ENCODE measurements around the gene CLCN7.

The CLCN7 gene

DNA sequence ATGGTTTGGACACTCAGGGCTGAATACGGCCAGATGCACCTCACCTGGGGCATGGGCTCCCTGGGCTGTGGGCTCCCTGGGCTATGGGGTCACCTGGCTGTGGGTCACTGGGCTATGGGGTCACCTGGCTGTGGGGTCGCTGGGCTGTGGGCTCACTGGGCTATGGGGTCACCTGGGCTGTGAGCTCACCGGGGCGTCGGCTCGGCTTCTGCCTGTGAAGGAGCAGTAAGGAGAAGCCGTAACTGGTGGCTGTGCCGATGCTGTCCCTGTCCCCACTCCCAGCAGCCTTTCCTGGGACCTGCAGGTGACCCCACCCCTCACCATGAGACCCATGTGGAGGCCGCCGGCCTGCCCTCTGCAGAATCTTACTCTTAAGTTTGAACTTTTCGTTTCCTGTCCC is 45.8 kb downstream of the CLCN7 start:
- DNase-seq, result no peak

DNA sequence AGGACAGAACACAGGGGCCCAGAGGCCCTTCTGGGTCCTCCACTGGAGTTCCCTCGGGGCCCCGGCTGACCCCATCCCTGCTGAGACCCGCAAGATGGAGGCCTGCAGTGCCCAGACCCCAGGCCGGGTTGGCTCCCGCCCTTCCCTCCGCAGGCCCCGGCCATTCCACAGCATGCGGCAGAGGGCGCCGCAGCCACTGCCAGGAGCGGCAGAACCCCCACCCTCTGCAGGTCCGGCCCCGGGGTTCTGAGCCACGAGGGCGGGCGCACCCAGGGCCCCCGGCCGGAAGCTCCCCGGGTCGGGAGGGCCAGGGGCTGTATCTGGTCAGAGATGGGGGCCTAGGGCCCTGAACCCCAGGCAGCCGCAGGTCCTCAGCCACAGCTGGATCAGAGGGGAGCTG is 46.3 kb downstream of the CLCN7 start:
- DNase-seq, result no peak

DNA sequence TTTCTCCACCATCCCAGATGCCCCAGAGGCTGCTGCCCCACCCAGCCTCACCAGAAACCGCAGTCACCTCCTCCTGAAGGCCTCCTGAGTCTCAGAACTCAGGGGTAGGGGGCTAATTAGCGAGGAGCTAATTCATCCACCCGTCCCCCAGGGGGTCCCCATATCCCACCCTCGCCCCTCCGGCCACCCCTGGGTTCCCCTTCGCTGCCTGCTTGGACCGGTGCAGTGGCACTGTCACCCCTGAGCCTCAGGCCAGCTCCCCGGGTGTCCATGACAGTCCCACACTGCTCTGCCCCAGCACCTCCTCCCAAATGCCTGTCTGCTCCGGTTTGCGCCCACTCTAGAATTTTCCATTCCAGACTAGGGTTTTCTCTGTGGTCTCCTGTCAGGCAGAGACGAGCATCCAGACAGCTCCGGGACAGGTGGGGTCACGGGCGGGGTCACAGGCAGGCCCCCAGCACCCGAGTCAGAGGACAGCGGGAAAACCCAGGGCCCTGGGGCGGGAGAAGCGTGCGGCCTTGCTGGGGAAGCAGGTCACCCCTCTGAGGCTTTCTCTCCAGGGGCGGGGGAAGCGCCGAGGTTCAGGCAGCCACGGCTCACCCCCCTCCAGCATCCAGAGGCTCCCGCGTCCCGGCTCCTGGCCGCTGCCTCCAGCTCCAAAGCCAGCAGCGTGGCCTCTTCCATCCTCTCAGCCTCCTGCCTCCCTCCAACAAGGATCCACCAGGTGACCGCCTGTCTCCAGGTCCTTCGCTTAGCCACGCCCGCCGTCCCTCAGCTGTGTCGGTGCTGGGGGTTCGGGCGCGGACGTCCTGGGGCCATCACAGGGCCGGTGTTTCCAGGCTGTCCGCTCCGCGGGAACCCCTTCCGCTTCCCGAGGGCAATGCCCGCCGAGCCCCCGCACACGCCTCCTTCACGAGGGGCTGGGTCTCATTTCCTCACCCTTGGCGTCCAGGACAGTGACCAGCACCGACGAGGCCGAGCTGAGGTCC is 47.1 kb downstream of the CLCN7 start:
- no peak for DNase-seq

DNA sequence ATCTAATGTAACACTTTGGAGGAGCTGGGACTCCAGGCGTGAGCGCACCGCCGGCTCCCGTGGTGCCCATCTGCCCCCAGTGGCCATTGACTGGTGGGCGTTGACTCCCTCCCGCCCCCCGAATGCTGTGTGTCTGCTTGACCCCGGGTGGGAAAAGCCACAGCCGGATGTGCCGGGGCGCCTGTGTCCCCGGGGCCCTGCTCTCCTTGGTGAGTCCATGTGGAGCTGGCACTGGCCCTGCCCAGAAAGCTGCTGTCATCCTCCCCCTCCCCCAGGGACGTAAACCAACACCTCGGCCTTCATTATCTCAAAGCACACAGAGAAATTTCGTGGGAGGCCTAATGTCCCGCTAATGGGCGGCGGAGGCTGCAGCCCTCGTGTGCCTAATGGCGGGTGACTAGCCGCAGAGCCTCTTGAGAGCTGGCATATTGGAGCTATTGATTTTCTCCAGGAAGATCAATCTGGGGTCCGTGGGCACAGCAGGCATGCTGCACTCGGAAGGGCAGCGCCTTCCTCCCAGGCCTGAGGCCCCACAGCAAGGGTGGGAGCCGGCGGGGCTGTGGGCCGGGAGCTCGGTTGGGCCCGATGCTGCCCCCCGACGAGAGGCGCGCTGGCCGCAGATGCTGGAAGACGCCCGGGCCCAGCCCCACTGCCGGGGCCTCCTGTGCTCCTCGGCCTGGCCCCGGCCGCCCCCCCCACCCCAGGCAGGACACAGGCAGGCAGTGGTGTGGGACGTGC is 47.9 kb downstream of the CLCN7 start:
- peak in 1 of 2 experiments; percentile 40 for DNase-seq

DNA sequence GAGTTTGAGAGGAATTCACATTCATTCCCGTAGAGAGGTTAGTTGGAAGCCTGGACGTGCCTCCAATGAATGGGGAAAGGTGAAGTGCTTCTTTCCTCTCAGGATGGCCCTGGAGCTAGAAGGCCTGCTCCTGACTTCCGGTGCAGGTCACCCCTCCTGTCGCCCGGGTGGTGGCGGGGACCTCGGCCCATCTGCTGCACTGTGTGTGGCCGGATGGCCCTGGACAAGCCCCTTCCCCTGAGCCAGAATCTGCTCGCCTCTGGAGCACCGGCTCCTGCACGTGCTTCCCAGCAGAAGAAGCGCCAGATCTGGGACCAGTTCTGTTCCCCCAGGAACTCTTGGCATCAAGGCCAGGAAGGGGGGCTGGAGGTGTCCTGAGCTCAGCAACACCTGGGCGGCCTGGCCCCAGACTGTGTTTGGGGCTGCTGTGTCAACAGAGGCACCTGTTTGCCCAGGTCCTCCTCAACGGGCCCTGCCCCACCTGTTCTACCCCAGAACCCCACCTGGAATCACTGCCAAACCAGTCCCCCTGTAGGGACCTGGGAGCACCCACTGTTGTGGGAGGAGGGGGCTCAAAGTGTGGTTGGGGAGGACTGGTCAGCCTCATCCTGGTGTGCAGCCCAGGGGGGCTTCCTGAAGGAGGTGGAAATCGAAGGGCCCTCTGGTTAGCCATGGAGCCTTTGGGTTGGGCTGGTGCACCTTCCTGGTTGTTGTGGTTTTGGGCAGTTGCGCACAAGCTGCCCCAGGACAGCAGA is 49.0 kb downstream of the CLCN7 start:
- no peak for DNase-seq

DNA sequence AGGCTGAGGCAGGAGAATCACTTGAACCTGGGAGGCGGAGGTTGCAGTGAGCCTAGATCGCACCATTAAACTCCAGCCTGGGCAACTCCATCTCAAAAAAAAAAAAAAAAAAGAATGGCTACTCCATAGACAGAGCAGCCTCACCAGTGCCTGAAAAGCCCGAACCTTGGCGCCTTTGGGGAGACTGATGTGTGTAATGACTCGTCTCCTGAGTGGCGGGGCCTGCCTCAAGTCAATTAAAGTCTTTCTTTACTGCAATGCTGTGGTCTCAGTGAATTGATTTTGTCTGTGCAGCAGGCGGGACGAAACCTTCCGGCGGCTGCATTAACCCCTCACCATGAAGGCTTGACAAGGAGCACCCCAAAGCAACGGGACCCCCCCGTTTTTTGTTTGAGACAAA is 50.8 kb downstream of the CLCN7 start:
- DNase-seq, result no peak

DNA sequence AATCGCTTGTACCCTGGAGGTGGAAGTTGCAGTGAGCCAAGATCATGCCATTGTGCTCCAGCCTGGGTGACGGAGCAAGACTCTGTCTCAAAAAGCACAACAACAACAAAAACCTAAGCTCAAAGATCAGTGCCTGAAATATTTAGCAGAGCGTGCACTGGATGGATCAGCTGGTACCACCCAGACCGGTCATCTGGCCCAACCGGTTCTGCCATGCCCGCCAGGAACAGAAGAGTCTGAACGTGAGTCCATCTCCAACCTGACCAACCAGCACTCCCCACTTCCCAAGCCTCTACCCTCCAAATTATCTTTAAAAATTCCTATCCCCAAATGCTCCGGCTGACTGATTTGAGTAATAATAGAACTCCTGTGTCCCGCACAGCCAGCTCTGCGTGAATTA is 52.8 kb downstream of the CLCN7 start:
- no peak for DNase-seq

DNA sequence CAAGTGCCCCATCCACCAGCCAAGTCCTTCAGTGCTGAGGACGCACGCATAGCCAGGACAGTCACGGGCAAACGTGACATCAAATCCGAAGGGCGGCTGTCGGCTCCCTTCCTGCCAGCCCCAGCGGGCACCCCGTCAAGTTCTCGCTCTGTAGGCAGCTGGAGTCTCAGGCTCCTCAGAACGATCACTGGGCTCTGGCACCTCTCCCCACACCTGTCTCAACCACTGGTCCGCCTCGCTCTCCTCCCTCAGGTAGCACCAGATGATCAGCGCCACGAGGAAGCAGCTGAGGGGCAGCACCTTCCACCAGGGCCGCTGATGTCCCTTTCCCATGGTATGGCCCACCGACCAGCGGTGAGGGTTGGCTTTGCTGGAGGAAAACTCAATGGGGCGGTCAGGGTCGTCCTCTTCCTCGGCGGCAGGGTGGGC is 54.7 kb downstream of the CLCN7 start:
- no peak for DNase-seq

DNA sequence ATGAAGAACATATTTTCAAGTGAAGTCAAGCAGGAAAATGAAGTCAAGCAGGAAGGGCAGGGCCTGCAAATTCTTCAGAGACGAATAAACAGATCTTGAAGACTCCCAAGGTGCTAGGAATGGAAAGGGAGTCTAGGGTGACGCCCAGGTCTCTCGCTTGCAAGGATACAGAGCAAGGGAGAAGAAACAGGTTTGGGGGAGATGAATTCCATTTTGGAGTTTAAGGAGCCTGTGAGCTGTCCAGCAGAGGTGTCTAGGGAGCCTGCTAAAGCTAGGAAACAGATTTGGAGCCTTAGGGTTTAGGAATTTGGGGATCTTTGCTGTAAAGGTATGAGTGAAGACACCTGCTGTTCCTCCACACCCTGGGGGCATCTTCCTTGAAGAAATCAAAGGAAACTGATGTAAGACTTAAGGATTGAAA is 58.3 kb downstream of the CLCN7 start:
- DNase-seq, result no peak

DNA sequence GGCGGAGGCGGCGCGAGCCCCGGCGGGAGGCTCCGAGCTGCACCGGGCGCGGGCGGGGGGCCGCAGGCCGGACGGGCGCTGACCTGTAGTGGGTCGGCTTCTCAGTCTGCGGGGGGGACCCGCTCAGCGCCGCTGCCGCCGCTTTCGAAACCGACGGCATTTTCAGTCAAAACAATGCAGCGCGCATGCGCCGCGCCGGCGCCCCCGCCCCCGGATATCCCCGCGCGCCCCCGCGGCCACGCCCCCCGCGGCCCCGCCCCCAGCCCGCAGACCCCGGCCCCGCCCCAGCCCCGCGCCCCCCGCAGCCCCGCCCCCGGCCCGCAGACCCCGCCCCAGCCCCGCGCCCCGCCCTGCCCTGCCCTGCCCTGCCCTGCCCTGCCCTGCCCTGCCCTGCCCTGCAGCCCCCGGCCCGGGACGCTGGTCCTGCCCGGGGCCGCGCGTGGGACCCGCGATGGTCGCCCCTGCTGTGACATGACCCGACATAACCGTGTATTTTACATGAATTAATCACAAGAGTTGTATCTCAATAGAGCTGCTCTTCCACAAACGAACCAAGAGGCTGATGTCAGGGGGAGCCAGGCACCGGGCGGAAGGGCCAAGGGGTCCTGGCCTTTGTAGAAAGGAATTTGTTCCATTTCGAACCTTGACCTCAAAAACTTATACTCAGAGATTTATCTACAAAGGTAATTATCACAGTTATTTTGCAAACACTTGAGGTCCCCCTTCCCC is 60.1 kb downstream of the CLCN7 start, which contains the start of gene UNKL:
UNKL (minus strand) TSS at position 173 of the 729 bp plus-strand sequence; CDS start at position 160, 13 bp downstream.
- peak; percentile 40 to 72 for DNase-seq

DNA sequence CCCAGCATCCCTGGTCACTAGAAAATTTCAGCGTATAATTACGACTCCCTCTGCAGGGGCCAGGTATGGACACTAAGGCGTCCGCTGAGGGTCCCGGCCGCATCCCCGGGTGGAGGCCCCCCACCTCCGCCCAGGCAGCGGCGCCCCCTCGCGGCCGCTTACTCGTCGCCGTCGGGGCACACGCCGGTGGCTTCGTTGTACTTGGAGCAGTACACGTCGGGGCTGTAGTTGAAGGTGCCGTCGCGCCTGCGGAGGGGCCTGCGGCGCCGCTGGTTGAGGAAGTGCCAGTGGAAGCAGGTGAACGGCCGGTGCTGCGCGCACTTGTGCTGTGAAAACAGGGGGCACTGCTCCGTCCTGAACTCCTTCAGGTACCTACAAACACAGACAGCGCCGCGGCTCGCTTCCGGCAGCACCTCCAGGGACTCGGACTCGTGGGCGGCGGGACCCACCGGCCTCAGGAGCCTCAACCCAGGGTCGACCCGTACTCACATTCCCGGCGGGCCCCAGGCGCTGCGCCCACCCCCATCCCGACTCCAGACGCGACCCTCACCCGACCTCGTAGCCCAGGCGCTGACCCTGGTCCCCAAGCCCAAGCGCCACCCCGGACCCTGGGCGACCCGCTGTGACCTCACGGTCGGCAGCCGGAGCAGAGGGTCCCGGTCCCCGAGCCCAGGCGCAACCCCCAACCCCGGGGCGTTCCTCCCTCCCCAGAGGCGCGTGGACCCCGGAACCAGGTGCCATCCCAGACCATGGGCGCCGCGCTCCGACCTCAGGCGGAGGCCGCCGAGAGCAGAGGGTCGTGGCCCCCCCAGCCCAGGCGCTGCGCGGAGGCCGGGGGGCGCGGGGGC is 60.9 kb downstream of the CLCN7 start:
- peak; percentile 34 to 48 for DNase-seq

DNA sequence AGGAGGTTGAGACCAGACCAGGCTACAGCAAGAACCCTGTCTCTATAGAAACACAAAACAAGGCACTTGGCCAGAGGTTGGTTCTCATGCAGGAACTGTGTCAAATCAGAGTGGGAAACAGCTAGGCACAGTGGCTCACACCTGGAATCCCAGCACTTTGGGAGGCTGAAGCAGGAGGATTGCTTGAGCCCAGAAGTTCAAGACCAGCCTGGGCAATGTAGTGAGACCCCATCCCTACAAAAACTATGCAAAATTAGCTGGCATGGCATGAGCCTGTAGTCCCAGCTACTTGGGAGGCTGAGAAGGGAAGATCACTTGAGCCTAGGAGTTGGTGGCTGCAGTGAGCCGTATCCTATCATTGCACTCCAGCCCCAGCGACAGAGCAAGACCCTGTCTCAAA is 62.0 kb downstream of the CLCN7 start:
- DNase-seq, result no peak

DNA sequence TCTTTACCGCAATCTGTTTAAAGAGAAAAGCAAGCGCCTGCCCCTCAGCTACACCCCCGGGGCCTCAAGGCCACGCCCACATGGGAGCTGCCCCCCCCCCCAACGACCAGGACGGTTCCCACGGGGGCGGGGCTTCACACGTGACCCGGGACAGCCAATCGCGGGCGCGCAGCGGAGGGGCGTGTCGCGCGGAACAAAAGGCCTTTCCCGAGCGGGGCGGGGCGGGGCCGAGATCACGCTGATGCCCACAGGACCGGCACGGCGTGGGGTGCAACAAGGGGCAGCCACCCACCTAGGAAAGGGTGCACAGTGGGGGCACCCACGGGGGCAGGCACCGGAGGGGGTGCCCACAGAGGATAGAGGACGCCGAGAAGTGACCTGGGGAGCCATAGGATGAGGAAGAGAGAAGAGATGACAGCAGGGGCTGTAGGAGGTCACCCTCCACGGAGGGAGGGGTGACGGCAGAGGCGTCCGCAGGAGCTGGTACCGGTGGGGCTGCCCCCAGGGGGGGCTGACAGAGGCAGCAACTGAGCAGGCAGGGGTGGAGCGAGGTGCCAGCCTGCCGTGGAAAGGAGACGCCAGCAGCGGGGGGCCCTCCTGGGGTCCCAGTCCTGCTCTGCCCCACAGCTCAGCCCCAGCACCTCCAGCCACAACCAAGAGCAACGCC is 66.5 kb downstream of the CLCN7 start:
- DNase-seq, result peak; percentile 81 to 92

DNA sequence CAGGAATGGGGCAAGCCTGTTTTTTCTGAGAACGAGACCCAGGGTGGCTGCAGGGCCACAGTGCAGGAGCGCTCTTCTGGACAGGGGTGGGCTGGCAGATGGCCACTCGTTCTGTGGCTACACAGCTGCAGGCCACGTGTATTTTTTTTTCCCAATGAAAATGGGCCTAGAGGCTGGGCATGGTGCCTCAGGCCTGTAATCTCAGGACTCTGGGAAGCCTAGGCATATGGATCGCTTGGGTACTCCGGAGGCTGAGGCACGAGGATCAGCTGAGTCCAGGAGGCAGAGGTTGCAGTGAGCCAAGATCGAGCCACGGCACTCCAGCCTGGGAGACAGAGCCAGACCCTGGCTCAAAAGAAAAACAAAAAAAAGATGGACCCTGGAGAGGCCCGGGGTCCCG is 67.1 kb downstream of the CLCN7 start:
- DNase-seq, result no peak

DNA sequence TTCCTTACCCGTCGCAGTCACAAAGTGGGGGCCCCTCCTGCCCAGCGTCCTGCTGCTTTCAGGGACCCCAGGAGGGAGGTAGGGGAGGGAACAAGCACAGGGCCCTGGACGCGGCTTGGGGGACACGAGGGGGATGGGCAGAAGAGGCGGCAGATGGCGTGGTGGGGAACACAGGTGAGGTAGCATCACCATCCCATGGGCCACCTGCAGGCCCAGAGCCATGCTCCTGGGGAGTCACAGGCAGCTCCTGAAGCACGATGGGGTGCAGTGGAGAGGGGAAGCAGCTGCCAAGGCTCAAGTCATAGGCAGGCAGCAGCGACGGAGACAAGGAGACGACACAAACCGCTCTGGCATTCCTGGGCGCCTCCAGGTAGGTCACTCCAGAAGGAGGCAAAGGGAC is 71.1 kb downstream of the CLCN7 start:
- no peak for DNase-seq

DNA sequence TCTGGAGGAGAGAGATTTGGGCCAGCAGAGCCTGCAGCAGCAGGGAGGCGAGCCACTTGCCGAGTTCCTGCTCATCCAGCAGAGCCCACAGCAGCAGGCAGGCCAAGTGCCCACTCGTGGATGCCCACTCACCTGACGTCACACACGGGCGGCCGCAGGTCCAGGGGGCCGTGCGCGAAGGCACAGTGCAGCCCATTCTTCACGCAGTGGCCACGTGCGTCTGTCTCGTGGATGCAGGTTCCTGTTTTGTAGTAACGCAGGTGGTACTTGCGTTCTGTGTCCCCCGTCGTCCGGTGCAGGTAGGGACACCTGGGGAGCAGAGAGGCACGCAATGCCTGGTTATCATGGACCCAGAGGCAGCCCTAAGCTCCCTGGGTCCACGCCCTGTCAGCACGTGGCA is 71.8 kb downstream of the CLCN7 start:
- DNase-seq, result no peak

DNA sequence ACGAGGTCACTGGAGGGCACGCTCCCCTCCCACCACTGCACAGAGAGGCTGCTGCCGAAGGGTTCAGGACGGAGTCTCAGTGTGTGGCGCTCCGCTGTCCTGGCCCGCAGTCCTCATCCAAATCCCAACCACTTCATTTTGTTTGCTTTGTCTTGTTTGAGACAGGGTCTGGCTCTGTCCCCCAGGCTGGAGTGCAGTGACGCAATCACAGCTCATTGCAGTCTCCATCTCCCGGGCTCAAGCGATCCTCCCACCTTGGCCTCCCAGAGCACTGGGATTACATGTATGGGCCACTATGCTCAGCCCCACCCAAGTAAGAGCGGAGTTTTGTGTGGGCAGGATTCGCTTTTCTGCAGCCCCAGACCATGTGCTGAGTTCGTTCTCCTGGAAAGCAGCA is 73.1 kb downstream of the CLCN7 start:
- no peak for DNase-seq

DNA sequence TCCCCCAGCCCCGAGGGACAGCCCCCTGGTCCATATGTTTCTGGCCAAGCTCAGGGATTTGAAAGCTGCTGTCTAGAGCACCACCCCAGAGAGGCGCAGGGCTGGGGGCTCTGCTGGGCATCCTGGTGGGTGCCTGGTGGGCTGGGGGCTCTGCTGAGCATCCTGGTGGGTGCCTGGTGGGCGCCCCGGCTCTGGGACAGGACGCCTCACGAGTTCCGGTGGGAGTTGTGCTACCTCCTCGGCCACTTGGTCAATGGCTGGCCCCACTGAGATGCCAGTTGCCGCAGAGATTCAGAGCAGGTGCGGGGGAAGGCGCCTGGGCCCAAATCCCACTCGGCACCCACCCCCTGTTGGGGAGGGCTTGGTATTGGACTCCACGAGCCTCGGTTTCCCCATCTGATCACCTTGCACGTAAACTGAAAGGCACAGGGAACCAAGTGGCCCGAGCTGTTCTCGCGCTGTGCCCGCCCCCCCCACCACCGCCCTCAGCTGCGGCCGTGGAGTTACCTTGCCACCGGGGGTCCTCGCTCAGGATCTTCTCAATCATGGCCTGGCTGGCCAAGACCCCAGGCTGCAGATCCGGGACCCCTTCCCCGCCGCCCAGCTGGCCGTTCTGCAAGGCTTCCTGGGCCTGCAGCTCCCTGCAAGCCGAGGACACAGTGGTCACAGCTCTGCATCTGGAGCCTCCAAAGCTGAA is 73.6 kb downstream of the CLCN7 start:
- no peak for DNase-seq

DNA sequence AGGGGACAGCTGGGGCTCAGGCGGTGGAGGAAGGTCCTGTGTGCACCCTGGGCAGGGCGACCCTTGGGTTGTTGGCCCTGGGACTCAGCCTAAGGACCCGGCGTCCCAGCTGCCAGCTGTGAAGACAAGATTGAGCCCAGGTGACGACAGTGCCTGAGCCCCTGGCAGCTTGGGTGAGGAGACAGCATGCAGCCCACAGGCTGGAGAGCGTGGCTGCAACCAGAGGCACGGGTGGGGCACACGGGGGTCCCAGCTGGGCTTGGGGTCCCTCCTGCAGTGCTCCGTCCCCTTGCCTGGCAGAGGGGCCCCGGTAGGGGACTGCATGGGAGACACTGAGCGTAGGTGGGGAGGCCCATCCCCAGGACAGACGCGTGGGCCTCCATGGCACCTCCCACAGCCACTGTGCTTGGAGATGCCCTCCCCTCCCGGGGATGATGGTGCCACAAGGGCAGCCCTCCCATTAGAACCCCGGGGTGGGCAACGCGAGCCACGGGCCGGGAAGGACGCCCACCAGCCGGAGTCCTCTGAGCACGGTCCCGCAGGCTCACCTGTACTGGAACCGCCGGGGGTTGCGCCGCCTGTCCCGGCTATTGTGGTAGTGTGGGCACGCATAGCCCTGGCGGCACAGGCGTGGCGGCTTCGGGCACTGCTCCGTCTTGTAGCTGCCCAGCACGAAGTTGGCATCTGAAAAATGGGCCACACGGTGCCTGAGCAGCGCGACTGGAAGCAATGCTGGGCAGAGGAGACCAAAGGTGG is 75.8 kb downstream of the CLCN7 start:
- DNase-seq, result no peak

Data from NCI-H1930 (cell line).